Muscle of back (tissue), 11 donors: ENCODE results near the gene HIPK3. TPM values are rescaled to one million over a fixed set of nuclear protein-coding genes. Genes with fewer than 3 reads are reported as not detected.
"Not testable (repeated sequence)": the region's sequence is repeated elsewhere in the genome, so short reads cannot be mapped to it uniquely, and the experiment has no call there.

Experiments used
- DNase-seq, 3 donors: peaks; one replicate each; pipeline versions ENCODE4 v3.0.0 to v3.0.0-alpha.2; 2013
- polyA plus RNA-seq, 10 donors: library from polyadenylated mRNA; unstranded; fragments of 120-200 nt; gene quantifications; one replicate each; pipeline ENCODE4 v1.2.1, GENCODE V29; 2013; ENCODE audit not compliant: insufficient read length in 10 of 10

Gene HIPK3
- polyA plus RNA-seq, 10 donors = 61.1 to 100 (median 74.9) TPM

DNA sequence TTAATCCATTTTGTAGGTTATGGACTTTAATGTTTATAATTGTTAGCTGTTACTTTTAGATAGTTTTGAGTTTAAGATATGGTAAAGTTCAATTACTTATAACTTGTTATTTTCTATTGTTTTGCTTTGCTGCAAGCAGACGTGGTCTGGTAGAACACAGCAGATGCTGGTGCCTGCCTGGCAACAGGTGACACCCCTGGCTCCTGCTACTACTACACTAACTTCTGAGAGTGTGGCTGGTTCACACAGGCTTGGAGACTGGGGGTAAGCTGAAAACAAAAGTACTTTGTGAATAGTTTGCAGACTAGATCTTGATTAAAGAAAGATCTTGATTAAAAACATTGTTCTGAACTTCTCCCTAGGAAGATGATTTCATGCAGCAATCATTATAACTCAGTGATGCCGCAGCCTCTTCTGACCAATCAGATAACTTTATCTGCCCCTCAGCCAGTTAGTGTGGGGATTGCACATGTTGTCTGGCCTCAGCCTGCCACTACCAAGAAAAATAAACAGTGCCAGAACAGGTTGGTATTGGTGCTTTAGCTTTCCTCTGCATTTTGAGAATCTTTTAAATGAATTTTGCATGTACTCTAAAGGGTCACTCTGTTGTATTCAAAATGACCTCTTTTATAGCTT lies 90.4 kb downstream of the HIPK3 start:
- no peak for DNase-seq

DNA sequence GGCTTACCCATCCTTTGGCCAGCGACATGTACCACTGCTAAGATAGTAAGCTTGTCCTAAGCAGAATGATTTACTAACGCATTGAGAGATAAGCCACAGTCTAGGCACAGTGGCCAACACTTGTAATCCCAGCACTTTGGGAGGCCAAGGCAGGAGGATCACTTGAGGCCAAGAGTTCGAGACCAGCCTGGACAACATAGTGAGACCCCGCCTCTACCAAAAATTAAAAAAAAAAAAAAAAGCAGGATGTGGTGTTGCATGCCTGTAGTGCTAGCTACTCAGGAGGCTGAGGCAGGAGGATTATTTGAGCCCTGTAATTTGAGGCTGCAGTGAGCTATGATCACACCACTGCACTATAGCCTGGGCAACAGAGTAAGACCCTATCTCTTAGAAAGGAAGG lies 93.1 kb downstream of the HIPK3 start:
- DNase-seq = no peak

- DNase-seq = no peak
Observed at GRCh38 chr11:33358150-33358831, 101.1 kb downstream of the HIPK3 start.

- DNase-seq = no peak
Observed at GRCh38 chr11:33360642-33361041, 103.5 kb downstream of the HIPK3 start.

DNA sequence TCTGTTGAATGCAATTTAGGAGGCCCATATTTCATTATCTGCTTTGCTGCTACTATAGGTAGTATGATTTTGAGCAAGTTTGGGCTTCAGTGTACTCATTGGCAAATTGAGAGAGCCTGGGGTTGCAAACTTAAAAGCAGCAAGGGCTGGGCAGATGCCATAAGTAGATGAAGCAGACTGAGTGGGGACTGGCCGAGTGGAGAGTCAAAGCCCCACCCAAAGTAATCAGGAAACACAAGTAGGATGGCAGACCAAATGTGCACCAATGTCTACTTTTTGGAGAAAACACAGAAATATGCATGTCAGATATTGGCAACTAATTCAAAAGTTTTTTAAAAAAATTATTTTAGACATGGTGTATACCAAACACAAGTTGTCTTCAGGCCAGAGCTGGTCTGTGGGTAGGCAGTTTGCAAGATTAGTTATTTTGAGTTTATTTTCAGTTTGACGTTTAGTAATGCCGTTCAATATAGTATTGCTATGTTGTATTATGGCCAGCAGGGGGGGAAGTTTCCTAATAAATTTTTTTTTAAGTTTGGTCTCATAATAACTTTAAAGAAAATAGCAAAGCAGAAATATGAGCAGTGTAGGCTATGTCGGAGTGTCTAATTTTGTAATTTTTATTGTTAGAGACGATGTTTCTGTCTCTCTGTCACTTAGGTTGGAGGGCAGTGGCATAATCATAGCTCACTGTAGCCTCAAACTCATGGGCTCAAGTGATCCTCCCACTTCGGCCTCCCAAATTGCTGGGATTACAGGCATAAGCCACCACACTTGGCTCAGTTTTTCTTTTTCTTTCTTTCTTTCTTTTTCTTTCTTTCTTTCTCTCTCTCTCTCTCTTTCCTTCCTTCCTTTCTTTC lies 105.1 kb downstream of the HIPK3 start:
- DNase-seq = peak; percentile 56 to 72 (median 62)

GRCh38 chr11:33366918-33367317 lies 109.7 kb downstream of the HIPK3 start:
- DNase-seq = no peak

DNA sequence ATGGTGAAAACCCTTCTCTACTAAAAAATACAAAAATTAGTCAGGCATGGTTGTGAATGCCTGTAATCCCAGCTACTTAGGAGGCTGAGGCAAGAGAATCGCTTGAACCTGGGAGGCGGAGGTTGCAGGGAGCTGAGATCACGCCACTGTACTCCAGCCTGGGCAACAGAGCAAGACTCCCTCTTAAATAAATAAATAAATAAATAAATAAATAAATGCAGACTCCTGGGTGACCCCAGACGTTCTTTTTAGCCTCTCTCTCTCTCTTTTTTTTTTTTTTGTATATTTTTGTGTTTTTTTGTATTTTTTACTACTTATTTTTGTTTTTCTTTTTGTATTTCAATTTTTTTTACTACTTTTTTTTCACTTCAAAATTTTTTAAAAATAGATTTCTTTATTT lies 111.3 kb downstream of the HIPK3 start:
- not testable (repeated sequence) for DNase-seq

DNA sequence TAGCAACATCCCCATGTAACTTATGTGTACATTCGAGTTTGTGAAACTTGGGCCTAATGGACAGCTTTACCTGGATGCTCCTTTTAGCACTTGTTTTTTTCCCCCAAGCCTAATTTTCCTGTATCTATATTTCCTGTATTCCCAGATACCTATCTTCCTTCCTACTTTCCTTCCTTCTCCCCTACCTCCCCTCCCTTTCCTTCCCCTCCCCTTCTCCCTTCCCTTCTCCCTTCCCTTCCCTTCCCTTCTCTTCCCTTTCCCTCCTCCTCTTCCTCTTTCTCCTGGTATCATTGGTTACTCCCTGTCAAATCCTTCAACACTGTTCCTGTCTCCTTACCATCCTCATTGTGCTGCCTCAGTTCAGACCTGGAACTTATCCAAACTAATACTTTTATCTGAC lies 111.8 kb downstream of the HIPK3 start:
- no peak for DNase-seq

- no peak for DNase-seq
Observed at GRCh38 chr11:33373636-33374035, 116.5 kb downstream of the HIPK3 start.

DNA sequence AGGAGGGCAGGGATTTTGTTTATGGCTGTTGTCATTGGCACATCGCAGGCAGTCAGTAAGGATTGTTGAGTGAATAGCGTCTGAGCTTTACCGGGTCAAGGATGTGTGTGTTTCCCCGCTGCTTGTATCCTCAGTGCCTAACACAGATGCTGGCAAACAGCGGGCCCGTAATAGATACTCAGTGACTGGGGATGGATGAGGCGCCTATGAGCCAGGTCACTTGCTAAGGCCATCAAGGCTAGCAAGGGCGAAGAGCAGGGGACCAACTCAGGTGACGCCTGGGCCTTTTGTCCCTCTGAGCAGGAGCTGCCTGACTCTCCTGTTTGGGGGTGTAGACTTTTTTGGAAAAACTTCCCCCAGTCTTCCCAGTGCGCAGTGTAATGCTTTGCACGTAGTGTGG lies 118.1 kb downstream of the HIPK3 start:
- DNase-seq = no peak

DNA sequence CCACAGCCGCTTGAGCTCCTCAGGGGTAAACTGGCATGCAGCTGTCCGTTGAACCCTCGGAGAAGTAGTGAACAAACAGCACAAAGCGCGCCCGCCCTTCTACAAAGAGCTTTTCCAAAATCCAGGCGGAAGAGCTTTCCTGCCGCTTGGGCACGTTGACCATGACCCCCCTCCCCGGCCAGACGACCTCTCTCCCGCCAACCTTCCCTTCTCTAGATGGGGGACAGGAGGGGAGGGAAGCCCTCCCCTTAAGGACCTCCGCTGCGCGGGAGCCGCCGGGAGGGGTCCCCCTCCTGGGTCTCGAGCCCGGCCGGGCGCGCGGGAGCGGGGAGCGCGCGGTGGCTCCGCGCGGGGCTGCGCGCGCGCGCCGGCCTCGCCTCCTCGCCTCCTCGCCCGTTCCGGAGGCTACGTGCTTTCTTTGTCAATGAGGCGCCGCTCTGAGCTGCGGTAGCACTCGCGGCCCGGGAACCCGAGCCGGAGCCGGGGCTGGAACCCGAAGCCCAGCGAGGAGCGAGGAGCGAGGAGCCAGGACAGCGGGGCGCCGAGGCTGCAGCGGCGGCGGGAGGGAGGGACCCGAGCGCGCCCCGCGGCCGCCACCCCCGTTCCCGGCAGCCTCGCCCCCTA lies 118.6 kb downstream of the HIPK3 start, which contains the start of gene KIAA1549L:
TSS of gene KIAA1549L (plus strand) at position 421 of the 624 bp plus-strand sequence.
- peak; percentile 14 to 69 (median 27) for DNase-seq

GRCh38 chr11:33376331-33377310 lies 119.4 kb downstream of the HIPK3 start:
- DNase-seq = peak in 2 of 3 donors; percentile 6 to 28

GRCh38 chr11:33377412-33378370 lies 120.5 kb downstream of the HIPK3 start:
- DNase-seq = peak in 1 of 3 donors; percentile 16

- DNase-seq = no peak
Observed at GRCh38 chr11:33379947-33380346, 122.8 kb downstream of the HIPK3 start.

- DNase-seq = no peak
Observed at GRCh38 chr11:33383075-33383919, 126.1 kb downstream of the HIPK3 start.

GRCh38 chr11:33383920-33384209 lies 126.7 kb downstream of the HIPK3 start:
- DNase-seq = no peak

- DNase-seq = no peak
Observed at GRCh38 chr11:33384220-33384619, 127.0 kb downstream of the HIPK3 start.

DNA sequence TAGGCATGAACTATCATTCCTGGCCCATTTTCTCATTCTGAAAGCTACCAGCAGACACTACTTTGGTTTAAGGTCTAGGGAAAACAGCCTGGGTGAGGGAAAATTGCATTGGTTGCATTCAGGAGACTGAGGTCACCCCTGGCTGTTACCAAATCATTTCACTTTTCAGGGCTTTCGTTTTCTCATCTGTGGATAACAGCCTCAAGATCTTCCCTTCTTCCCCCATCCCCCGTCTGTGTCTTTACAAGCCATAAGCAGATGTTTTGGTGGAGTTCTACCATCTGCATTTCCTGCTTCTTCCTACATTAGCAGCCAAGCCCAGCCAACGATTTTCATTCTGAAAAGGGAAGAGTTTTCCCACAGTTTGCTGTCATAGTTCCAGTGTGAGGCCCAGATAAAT lies 130.4 kb downstream of the HIPK3 start:
- no peak for DNase-seq

GRCh38 chr11:33387996-33388395 lies 130.8 kb downstream of the HIPK3 start:
- no peak for DNase-seq
